ENCODE data around the gene ANKRD23. TPM values are rescaled to one million over a fixed set of nuclear protein-coding genes. Genes with fewer than 3 reads are reported as not detected.

The ANKRD23 gene
- total RNA-seq, 3 donors from 2014 or later = 3.2 to 5.1 (median 4.9) TPM

DNA sequence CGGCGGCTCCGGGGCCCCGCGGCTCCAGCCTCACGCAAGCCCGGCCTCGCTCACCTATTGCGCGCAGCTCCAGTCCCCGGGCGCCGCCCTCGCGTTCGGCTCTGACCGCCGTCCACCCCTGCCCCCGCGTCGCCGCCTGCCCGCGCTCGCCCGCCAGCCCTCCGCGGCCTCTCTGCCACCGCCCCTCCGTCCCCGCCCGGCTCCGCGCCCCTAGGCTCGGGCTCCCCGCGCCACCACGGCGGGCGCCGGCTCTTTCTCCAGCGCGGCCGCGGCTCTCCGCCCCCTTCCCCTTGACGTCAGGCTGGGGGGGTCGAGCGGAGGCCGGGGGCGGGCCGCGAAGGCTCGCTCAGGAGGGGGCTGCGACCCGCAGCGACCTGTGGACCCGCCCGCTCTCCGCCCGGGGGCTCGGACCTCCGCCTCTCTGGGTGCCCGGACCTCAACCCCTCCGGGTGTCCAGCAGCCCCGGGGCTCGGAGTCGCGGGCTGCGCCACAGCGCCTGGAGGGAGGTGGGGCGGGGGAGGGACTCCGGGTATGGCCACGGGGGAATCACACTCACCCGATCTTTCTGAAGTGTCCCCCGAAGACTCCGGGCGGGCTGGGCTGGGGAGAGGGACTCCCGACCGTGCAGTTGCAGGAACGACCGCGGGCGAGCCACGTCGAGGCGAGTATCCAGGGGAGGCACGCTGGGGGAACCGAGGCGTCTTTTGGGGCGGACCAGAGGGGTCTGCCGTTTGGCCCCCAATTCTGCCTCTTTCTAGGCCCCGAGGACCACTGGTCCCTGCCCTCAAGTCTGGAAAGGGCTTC lies 26.2 kb upstream of the ANKRD23 start, which contains the start of gene SEMA4C:
SEMA4C (minus strand) TSS at position 259 of the 804 bp plus-strand sequence. CDS start 2,194 bp downstream, outside the sequence.
- Histone ChIP-seq H3K4me1 (ENCODE audit: low read depth) (peaks cover 27% of the 10 kb centered on the region), H3K9me3 (no peaks in the 10 kb centered on the region), H3K36me3 (ENCODE audit: low read depth) (no peaks in the 10 kb centered on the region), H3K4me3 (peak within 1 kb of the TSS; percentile 67)
- ATAC-seq = peak; percentile 51
- TF ChIP-seq, protein P1, sequence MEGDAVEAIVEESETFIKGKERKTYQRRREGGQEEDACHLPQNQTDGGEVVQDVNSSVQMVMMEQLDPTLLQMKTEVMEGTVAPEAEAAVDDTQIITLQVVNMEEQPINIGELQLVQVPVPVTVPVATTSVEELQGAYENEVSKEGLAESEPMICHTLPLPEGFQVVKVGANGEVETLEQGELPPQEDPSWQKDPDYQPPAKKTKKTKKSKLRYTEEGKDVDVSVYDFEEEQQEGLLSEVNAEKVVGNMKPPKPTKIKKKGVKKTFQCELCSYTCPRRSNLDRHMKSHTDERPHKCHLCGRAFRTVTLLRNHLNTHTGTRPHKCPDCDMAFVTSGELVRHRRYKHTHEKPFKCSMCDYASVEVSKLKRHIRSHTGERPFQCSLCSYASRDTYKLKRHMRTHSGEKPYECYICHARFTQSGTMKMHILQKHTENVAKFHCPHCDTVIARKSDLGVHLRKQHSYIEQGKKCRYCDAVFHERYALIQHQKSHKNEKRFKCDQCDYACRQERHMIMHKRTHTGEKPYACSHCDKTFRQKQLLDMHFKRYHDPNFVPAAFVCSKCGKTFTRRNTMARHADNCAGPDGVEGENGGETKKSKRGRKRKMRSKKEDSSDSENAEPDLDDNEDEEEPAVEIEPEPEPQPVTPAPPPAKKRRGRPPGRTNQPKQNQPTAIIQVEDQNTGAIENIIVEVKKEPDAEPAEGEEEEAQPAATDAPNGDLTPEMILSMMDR (IDR thresholded peaks at IDR 0.05) = no peak
- intact Hi-C loops (cut with DNase I, micrococcal nuclease) = loop anchor here in 1 of 2 donors (5.0 kb wide), 2 partner anchors 37 to 82 kb away; no protein-coding TSS in a partner anchor
- DNase-seq = peak in 2 of 3 donors; percentile 68 to 78

DNA sequence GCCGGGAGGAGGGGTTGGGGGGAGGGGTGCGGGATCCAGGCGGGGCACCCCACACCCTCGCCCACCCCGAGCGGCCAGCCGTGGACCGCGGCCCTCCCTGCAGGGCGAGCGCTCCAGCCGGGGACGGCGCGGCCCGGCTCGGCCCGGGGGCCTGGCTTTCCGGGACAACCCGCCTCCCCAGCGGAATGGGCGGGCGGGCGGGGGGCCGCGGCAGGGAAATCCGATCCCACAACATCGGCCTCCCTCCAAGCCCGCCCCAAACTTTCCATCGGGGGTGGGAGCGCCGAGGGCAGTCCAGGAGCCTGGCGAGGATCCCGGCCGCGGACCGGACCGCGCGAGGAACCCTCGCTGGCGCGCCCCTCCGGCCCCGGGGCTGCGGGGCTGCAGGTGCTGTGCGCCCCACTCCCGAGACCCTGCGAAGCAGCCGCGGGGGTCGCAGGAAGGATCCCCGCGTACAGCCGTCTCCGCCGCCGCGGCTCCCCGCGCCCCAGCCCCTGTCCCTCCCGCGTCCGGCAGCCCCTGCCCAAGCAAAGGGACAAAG lies 25.5 kb upstream of the ANKRD23 start:
- H3K4me1 ChIP-seq (ENCODE audit: low read depth) = peaks cover 27% of the 10 kb centered on the region
- no peaks in the 10 kb centered on the region for H3K9me3 ChIP-seq
- DNase-seq (peak; percentile 62 to 81 (median 76)), ATAC-seq (peak; percentile 43)
- TF ChIP-seq, protein P1 (IDR thresholded peaks at IDR 0.05) = no peak
- H3K36me3 ChIP-seq (ENCODE audit: low read depth) = no peaks in the 10 kb centered on the region
- peak overlapping the region; percentile 67 for H3K4me3 ChIP-seq
- intact Hi-C loops (cut with DNase I, micrococcal nuclease) = loop anchor here in 1 of 2 donors (5.0 kb wide), 1 partner anchor 83 kb away; no protein-coding TSS in a partner anchor

DNA sequence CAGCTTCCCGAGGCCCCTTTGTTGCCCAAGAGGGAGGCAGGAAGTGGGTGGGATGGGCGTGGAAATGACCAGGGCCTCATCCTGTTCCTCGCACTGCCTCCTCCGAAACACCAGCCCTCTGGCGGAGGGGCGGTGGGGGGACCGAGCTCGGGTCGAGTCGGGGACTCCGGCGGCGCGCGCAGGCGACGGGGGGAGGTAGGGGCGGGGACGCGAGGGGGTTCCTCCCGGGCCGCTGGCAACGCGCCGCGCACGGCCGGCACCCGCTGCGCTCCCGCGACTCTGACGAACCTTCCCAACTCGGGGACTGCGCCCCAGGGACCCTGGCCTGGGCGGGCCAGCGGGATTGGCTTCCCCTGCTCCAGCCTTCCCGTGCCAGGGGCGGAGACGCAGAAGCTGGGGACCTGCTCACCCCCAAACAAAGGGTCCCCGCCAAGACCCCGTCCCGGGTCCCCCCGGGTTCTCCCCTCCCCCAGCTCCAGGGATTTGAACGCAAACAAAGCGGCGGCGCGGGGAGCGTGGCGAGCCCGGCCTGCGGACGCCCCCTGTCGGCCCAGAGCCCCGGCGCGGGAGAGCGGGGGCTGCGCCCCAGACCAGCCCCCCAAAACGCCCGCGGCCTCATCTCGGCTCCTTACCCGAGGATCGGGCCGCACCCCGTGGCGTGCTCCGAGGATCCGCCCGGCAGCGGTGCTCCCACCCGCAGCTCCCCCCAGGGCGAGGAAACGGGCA lies 24.9 kb upstream of the ANKRD23 start:
- Histone ChIP-seq H3K4me1 (ENCODE audit: low read depth) (peaks cover 27% of the 10 kb centered on the region), H3K4me3 (peak overlapping the region; percentile 67), H3K9me3 (no peaks in the 10 kb centered on the region), H3K36me3 (ENCODE audit: low read depth) (no peaks in the 10 kb centered on the region)
- peak; percentile 82 to 89 (median 86) for DNase-seq
- TF ChIP-seq, protein P1 (IDR thresholded peaks at IDR 0.05) = peak; percentile 64
- peak; percentile 69 for ATAC-seq
- intact Hi-C loops (cut with DNase I, micrococcal nuclease) = loop anchor here in 1 of 2 donors (5.0 kb wide), 1 partner anchor 84 kb away; no protein-coding TSS in a partner anchor

DNA sequence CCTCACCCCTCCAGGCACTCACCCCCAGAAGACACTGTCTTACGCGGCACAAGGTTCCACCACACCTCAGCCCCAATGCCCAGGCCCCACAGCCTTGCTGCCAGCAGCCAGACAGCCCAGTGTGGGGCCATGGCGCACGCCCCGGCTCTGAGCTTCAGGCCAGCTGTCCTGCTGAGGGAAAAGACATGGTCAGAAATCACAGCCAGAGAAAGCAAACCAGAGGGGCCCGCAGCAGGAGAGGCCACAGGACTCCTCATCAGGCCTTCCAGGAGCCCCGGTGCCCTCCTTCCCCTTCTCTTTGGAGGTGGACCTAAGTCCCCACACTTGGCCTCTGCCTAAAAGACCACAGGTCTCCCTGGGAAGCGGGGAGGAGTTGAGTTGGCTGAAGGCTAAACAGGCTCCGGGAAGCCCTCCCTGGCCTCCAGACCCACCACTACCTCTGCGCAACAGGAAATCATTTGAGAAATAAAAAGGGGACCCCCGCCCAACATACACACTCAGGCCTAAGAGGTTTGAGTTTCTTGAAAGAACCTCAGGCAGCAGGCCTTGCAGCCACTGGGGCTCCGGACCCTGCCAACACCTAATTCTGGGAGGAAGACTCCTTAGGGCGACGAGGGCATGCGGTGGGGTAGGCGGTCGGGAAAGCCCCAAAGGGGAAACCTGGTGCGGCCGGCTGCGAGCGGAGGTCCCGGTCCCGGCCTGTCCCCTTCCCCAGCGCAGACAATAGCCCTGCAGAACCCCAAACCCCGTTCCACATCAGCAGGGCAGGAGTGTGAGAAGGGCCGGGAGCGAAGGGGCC lies 24.1 kb upstream of the ANKRD23 start:
- peak; percentile 4 for ATAC-seq
- peak overlapping the region; percentile 67 for H3K4me3 ChIP-seq
- TF ChIP-seq, protein P1 (IDR thresholded peaks at IDR 0.05) = no peak
- H3K9me3 ChIP-seq = no peaks in the 10 kb centered on the region
- H3K36me3 ChIP-seq (ENCODE audit: low read depth) = no peaks in the 10 kb centered on the region
- no peak for DNase-seq
- intact Hi-C loops (cut with DNase I, micrococcal nuclease) = loop anchor here in 1 of 2 donors (5.0 kb wide), 1 partner anchor 84 kb away; no protein-coding TSS in a partner anchor
- H3K4me1 ChIP-seq (ENCODE audit: low read depth) = peaks cover 27% of the 10 kb centered on the region
